HPDE6-E6E7 (cell line): ENCODE results near the gene RTL10.

ENCODE experiments used
- DNase-seq: peaks from one replicate; pipeline ENCODE4 v3.0.0; 2011; ENCODE audit warnings: missing footprints; ENCODE audit errors: extremely low spot score

Gene RTL10

DNA sequence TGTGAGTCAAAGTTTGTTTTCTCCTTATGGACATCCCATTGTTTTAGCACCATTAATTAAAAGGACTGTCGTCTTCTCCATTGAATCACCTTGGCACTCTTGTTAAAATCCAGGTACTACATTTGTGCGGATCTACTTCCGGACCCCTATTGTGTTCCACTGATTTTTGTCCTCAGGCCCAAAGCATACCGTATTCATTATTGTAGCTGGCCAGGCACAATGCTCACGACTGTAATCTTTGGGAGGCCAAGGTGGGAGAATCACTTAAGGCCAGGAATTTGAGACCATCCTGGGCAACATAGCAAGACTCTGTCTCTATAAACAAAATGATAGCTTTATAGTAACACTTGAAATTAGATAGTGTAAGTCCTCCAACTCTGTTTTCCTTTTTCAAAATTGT lies 8.9 kb upstream of the RTL10 start:
- no peak for DNase-seq

DNA sequence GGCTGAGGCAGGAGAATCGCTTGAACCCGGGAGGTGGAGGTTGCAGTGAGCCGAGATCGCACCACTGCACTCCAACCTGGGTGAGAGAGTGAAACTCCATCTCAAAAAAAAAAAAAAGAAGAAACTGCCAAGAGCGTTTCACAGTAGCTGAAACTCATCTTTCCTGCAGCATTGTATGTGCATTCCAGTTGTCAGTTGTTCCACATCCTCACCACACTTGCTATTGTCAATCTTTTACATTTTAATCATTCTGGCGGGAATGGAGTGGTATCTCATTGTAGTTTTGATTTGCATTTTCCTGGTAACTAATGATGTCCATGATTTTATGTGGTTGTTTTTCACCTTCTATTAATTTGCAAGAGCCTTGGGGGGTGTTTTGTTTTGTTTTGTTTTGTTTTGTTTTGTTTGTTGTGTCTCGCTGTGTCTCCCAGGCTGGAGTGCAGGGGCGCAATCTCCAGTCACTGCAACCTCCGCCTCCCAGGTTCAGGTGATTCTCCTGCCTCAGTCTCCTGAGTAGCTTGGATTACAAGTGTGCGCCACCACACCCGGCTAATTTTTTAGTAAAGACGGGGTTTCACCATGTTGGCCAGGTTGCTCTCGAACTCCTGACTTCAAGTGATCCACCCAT lies 8.1 kb upstream of the RTL10 start:
- DNase-seq, result no peak

DNA sequence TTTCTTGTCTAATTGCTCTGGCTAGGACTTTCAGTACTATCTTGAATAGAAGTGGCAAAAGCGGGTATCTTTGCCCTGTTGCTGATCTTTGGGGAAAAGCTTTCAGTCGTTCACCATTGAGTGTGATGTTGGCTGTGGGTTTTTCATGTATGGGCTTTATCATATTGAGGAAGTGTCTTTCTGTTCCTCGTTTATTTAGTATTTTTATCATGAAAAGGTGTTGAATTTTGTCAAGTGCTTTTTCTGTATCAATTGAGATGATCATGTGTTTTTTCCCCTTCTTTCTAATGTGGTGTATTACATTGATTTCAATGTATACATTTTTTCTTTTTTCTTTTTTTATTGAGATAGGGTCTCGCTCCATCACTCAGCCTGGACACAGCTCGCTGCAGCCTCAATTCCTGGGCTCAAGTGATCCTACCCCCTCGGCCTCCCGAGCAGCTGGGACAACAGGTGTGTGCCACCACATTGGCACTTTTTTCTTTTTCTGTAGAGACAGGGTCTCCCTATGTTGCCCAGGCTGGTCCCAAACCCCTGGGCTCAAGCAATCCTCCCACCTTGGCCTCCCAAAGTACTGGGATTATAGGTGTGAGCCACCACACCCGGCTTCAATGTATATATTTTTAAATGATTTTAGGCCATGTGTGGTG lies 5.3 kb upstream of the RTL10 start:
- no peak for DNase-seq

DNA sequence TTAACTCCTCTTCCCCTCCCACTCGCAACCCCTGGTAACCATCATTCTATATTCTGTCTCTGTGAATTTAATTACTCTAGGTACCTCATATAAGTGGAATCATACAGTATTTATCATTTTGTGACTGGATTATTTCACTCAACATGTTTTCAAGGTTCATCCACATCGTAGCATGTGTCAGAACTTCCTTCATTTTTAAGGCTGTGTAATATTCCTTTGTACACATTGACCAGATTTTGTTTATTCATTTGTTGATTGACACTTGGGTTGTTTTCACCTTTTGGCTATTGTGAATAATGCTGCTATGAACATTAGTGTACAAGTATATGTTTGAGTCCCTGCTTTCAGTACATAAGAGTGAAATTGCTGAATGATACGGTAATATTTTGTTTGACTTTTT lies 2.7 kb upstream of the RTL10 start:
- no peak for DNase-seq

DNA sequence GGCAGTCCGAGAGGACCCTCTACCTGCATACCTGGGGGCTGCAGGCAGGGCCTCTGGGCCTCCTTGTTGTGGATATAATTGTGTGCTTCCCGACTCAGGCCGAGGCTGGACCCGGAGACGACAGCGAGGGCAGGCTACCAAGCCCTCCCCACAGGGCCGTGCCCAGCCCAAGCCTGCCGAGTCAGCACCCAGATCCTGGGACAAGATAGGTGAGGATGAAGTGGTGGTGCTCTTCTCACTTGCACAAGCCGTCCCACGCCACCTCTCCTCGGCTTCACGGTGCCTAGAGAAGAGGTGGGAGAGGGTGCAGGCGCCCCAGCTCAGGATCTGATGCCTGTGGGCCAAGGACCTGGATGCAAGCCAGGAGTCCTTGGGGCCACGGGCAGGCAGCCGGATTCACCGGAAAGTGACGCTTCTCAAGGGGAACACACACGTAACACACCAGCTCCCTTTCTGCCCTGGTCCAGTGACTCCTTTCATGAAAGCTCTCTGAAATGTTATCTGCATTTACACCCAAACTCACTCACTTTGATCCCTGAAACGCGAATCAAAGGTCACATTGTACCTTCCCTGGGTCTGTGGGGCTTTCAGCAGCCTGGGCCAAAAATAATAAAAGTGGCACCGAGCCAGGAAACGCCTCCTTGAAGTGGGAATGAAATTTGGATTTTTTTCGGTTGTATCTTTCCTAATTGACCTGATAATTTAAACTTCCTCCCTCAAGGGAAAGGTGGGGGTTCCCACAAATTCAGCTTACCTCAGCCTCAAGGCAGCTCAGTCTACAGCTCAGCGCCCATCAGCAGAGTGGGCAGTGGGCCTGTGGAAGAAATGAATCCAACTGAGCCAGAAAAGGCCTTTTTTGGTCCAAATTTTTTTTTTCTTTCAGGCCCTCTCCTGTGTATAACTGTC lies 1.1 kb upstream of the RTL10 start:
- no peak for DNase-seq

DNA sequence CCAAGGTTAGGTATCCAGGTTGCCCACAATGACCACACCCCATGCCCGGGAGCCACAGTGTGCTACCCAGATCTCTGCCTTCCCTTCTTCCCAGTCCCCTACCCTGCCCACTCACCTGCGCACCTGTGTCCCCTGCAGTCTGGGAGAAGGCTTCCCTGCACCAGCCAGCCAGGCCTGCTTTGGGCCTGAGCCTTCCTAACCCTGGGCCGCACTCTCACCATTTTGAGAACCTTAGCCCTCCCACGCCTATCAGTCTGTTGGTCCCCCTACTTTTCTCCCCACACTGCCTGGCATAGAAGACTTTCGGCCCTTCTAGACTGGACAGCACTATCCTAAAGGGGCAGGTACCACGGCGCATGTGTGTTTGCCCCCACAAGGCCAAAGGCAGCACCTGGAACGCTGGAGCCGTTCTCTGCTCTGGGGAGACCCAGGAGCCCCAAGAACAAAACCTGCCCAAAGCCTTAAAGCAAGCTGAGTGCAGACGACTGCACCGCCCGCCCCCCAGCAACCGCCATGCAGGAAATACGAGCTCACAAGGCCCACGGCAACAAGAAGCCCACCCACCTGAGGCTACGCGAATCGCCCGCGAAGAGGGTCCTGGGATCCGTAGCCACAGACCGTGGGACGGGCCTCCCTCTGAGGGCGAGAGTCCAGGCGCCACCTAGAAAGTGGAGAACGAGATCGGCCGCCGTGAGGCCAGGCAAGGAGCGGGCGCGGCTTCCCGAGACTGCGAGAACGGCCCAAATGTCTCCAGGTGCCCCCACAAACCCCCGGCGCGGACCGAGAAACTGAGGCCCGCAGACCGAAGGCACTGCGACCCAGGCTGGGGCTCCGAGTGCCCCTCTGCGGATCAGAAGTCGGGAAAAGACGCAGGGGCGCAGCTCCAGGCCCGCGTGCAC lies 546 bp downstream of the RTL10 start:
- no peak for DNase-seq

DNA sequence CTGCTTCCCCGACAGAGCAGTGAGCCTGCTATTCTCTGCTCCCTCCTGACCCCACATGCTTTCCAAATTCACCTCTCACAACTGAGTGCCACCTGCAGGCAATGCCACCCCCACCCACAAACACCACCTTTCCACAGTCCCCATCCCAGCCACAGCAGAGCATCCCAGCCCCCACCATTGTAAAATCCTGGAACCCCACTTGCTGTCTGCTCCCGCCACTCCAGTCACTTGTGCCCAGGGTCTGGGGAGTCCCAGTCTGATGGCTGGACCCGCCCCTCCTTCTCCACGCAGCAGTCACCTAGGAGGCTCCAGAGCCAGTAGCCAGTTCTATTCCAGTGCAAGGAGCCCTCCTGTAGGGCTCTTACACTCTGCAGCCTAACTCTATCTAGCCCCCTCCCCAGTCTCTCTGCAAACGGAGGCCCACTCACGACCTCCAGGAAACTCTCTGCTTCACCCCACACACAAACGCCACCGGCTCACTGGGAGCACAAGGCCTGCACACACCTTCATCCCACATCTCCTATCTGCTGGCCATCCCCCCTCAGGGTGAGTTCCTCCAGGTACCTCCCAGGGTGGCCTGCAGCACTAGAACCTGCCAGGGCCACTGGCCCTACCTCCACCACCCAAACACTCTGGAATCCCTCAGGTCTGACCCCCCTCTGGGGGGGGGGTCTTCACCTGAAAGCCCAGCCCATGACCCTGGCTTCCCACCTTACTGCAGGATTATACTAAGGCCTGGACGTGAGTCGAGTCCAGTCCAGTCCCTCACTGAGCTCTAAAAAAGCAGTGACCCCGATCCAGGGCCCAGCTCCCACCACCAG lies 1.4 kb downstream of the RTL10 start:
- DNase-seq, result no peak

DNA sequence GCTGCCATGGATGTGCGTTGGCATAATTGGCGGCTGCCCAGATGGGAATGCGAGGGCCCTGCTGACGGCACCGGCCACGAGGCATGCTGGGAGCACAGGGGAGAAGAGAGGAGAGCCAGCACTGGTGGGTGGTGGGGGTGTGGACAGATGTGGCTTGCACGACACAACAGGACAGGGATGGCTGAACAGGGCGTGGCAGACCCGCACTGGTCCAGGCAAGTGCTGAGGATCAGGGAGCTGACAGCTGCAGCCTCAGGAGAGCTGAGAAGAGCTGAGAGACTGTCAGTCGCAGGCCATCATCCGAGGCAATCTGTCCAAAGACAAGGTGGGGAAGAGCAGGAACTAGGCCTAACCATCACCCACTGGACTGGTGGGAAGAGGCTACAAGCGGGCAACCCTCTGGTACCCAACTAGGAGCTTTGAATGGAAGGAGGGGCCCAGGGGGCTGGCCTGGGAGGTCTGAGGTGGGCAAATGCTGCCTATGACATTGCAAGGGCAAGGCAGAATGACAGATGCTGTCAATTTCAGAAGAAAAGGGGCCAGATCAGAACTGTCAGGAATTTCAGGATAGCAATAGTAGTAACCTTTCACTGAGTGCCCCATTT lies 2.4 kb downstream of the RTL10 start:
- no peak for DNase-seq

DNA sequence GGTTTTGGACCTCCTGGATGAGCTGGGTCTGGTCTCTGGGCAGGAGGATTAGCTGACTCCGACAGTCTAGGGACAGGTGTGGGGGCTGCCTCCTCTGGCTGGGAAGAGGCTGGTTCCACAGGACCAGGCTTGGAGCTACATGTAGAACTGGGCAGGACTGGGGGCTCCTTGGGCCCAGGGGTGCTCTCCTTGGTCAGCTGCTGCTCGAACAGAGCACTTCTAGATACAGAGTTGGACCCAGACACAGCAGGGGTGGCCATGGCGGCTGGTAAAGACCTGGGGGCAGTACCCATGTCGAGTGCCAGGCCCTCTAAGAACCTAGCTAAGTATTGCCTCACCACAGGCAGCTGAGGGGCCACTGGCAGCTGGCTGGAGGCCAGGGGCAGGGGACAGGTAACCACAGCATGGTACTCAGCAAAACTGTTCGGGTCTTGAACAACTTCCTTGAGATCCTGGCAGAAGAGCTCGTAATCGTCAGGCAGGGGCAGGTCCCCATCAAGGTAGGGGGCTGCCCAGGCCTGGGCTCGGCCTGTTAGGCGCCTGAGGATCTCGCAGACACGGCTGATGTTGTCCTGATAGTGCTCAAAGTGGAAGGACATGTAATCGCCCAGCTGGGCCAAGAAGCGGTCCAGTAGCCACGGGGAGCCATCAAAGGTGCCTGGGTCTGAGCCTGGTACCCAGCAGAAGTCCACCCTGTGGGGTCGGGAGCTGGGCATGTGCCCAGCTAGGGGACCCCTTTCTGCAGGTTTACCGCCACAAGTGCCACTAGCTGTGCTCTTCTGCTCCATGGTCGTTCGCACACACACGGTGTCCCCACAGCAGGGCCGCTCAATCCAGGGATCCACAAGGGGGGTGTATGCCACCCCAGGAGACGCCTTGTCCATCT lies 3.1 kb downstream of the RTL10 start:
- no peak for DNase-seq

DNA sequence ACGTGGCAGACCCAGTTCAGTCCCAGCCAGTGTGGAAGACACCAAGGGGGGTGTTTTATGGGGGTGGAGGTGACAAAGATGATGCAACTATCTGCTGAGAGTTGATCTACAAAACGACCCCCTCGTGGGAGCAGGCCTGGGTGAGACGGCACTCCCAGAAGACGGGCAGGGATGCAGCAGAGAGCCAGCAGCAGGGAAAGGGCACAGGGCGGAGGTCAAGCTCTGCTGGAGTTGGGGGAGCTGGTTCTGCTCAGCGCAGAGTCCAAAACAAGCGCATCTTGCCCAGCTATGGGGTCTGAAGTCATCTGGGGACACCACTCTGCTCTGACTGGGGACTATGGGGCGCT lies 3.9 kb downstream of the RTL10 start:
- DNase-seq, result no peak

DNA sequence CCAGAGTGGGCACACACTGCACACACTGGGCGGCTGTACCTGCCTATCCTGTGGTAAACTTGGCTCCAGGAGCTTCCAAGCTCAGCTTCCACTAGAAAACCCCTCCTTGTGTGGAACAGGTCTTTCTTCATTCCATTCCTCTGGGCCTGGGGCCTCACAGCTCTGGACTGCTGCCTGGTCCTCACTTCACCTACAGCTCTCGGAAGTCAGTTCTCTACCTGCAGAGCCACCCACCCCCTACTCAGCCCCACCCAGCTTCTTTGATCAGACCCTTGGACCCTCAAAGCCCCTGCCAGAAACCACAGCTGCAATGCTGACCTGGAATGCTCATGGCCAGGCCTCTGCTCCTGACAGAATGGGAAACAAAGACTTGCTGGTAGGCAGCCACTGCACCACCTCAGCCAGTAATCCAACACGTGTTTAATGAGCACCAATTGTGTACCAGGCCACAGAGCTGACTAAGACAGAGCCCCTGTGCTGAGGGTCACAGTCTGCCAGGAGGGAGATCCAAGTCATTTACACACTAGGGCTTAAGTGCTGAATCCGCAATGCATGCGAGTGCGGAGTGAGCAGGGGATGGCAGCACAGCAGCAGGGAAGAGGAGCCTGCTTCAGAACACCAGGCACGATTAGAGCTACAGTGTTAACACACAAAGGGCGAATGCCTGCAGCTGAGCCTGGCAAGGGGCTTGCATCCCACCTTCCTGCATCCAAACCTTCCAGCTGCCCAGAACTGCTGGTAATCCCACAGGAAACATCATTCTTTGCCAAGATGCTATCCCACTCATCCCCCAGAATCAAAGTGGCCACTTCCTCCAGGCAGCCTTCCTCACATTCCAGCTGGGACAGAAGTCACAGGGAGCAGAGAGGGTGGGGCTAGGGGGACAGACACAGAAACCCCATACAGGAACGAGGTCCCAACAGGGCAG lies 4.6 kb downstream of the RTL10 start:
- DNase-seq, result no peak

DNA sequence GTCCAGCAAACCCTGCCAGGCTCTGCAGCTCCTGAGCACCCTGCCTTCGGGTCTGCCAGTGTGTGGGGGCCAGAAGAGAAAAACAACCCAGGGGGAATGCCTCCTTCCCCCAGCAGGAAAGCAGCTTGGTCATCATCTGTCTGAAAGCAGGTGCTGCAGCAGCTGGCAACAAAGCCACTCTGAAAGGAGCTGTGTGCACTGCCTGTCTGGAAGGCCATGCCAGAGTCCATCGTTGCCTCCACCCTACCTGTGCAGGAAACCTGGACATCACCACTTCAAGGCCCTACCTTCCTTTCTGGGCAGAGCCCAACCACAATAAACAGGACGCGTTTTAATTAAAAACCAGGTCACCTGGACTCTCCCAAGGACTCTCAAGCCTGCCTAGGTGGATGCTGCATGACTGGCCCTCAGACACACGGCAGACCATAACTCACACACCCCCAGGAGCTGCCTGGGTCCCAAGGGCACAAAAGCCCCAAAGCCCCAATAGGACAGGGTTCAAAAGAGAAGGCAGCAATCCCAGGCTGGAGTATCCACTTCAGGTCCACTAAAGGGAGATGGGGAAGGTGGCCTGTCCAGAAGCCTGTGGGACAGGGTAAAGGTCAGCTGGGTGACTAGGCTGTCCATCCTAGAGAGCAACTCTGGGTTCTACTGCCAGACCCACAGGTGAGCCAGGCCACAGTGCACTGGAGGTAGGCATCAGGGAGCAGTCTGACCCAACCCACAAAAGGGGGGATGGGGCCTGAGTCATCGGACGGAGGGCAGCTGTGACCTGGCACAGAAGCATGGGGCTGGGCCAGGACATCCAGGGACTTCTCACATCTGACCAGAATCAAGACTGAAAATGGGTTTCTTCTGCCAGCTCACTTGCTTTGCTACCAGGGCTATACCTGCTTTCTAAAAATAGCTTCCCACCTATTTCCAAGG lies 6.1 kb downstream of the RTL10 start:
- DNase-seq, result no peak

DNA sequence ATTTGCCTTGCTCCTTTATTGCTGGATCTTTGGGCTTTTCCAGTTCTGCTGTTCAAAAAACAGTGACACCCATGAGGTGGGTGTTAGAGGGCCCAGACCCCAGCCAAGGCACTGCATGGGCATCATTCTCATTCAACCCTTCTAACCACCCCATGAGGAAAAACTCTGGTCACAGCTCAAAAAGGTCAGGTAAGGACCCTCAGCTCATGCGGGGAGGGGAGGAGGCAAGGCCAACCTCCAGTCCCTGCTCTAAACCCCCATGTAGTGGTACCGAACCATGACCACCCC lies 7.4 kb downstream of the RTL10 start:
- DNase-seq, result no peak

DNA sequence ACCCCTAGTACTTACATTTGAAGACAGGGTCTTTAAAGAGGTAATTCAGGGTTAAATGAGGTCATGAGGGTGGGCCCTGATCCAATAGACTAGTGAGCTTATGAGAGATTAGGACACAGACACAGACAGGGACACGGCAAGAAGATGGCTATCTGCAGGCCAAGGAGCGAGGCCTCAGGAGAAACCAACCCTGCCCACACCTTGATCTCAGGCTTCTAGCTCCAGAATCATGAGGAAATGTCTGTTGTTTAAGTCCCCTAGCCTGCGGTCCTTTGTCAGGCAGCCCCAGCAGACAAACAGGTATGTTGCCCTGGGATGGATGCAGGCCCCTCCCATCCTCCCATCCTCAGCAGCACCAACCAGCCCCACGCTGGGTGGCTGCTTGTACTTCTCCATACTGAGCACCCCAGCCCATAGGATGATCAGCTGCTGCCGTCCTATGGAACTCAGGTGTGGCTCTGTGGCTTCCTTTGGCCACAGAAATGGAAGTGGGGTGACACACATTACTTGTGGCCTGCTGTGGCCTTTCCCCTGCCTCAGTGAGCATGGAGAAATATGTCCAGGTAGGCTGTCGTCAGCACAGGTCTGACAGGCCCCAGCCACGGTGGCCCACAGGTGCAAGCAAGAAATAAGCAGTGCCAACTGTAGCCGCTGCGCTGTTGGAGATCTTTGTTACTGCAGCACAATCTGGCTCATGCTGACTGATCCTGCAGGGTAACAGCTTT lies 7.9 kb downstream of the RTL10 start:
- no peak for DNase-seq

DNA sequence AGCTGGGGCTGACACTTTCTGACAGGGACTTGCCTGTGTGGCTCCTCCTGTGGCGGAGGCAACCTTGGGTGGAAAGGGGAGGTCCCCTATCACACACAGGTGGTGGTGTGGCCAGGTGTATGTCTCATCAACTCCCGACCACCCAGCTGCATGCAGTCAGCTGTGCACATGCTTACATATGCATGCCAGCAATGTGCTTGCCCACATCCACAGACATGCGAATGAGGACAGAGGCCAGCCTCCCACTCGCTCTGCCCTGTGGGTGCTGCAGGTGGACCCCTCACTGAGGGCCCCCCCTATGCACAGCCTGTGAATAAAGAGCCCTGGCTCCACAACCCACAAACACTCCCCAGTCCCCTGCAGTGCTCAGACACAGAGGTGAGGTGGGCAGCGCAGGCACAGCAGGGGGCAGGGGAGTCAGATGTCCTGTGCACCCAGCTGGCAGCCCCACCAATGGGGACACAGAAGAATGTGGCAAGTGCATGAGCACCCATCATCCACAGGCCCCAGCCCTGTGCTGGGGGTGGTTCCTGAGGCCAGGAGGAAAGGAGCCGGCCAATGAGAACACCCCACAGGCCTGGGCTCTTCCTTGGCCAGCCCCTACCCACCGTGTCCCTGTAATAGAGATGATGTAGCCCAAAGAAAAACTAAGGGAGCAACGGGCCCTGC lies 9.5 kb downstream of the RTL10 start:
- no peak for DNase-seq

DNA sequence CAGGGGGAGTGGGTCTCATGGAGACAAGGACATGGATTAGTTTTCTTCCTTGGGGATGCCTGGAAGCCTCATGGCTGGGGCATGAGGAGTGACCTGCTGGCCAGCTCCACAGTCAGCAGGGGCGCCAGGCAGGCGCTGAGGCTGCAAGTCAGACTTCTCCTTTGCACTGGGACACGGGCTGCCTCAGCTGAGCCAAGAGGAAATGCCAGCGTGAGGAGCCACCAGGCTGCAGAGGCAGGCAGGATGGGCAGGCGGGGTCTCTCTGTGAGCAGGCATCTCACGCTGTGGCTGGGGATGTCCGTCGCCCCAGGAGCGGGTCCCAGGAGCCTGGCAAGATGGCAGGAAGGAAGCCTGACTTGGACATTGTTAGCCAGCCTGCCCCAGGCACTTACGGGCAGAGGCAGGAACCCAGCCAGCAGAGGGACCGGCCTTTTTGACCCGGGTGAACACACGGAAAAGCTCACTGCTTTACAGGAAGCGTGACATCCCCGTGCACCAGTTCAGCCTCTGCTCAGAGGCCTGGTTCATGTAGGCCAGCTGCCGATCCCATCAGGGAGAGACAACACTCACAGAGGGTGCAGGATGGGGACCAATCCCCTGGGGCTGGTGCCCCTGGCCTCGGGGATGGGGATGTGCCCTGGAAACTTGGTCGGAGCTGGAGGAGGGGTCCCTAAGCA lies 10.2 kb downstream of the RTL10 start:
- no peak for DNase-seq
